HepG2 (cell line): ENCODE data around the gene PACRGL. TPM values are rescaled to one million over a fixed set of nuclear protein-coding genes. Genes with fewer than 3 reads are reported as not detected.

Experiments used
- HIC2 ChIP-seq: sonication (generic); formaldehyde crosslinking; IDR thresholded peaks from 2 replicates; pipeline ENCODE4 v1.9.0; 2022; ENCODE audit warnings: low read depth, missing genetic modification reagents
- HINFP ChIP-seq: sonication (generic); formaldehyde crosslinking; IDR thresholded peaks from 2 replicates; pipeline ENCODE4 v1.4.0; 2020; ENCODE audit warnings: low read depth, mild to moderate bottlenecking, missing genetic modification reagents
- RNF219 ChIP-seq: sonication (generic); formaldehyde crosslinking; IDR thresholded peaks from 2 replicates; pipeline ENCODE4 v1.5.0; 2020; ENCODE audit warnings: mild to moderate bottlenecking, missing genetic modification reagents
- ZNF350 ChIP-seq: sonication (generic); formaldehyde crosslinking; IDR thresholded peaks from 2 replicates; pipeline ENCODE4 v1.4.0; 2020; ENCODE audit warnings: mild to moderate bottlenecking, low read depth, missing genetic modification reagents, borderline replicate concordance
- ZNF501 ChIP-seq: sonication (generic); formaldehyde crosslinking; IDR thresholded peaks from 2 replicates; pipeline ENCODE4 v1.5.1; 2020; ENCODE audit warnings: mild to moderate bottlenecking, moderate library complexity, missing genetic modification reagents
- ZNF614 ChIP-seq: IDR thresholded peaks from 2 replicates; pipeline ENCODE4 v1.6.1; 2018; ENCODE audit warnings: missing biosample characterization, missing genetic modification reagents, inconsistent platforms, borderline replicate concordance
- ZNF724P ChIP-seq: sonication (generic); formaldehyde crosslinking; IDR thresholded peaks from 2 replicates; pipeline ENCODE4 v1.8.0; 2022; ENCODE audit warnings: missing genetic modification reagents, borderline replicate concordance
- polyA plus RNA-seq, 8 experiments: library from polyadenylated mRNA; depleted of rRNA in 3 of 8; stranded (reverse) in 7 of 8; unstranded in 1 of 8; fragments of >200 nt; fragmentation: Illumina TruSeq in 4 of 8; extraction: Trizol in 4 of 8; gene quantifications; 2 replicates each; pipeline versions ENCODE4 v1.2.1 to v1.2.3, GENCODE V29; 2011 to 2016; ENCODE audit warnings: low read depth in 4 of 8, missing spikeins in 1 of 8, mixed read lengths in 1 of 8; ENCODE audit not compliant: insufficient read depth in 1 of 8
- total RNA-seq, 5 experiments: library from RNA; depleted of rRNA; stranded (reverse); fragments of >200 nt; fragmentation: Illumina TruSeq; extraction: Trizol; gene quantifications; 2 replicates each; pipeline ENCODE4 v1.2.3, GENCODE V29; 2016; ENCODE audit warnings: low read depth in 1 of 5
- TF ChIP-seq, protein P1 (sequence below), 2 experiments: fragments of 450-650 bp in 1 of 2; sonication (generic) in 1 of 2; formaldehyde crosslinking in 1 of 2; IDR thresholded peaks; 2 replicates each; pipeline versions ENCODE4 v1.6.1 to v1.8.0; 2016 to 2022; ENCODE audit warnings: antibody characterized with exemption in 1 of 2, mild to moderate bottlenecking in 1 of 2, missing genetic modification reagents in 1 of 2

Gene PACRGL
- total and polyA plus RNA-seq, 2 of the 13 experiments (the other 11 are each of a cell fraction or from before 2014, with no cell fraction given): 5.8 to 15.1 TPM

GRCh38 chr4:20683766-20684165, 16.5 kb upstream of the PACRGL start (continued):
- TF ChIP-seq HIC2 (CRISPR knock-in tag) (no peak), ZNF501 (CRISPR knock-in tag) (no peak), ZNF614 (CRISPR knock-in tag) (no peak), HINFP (no peak), RNF219 (CRISPR knock-in tag) (no peak), ZNF724P (CRISPR knock-in tag) (no peak), ZNF350 (CRISPR knock-in tag) (no peak)
- TF ChIP-seq, protein P1, sequence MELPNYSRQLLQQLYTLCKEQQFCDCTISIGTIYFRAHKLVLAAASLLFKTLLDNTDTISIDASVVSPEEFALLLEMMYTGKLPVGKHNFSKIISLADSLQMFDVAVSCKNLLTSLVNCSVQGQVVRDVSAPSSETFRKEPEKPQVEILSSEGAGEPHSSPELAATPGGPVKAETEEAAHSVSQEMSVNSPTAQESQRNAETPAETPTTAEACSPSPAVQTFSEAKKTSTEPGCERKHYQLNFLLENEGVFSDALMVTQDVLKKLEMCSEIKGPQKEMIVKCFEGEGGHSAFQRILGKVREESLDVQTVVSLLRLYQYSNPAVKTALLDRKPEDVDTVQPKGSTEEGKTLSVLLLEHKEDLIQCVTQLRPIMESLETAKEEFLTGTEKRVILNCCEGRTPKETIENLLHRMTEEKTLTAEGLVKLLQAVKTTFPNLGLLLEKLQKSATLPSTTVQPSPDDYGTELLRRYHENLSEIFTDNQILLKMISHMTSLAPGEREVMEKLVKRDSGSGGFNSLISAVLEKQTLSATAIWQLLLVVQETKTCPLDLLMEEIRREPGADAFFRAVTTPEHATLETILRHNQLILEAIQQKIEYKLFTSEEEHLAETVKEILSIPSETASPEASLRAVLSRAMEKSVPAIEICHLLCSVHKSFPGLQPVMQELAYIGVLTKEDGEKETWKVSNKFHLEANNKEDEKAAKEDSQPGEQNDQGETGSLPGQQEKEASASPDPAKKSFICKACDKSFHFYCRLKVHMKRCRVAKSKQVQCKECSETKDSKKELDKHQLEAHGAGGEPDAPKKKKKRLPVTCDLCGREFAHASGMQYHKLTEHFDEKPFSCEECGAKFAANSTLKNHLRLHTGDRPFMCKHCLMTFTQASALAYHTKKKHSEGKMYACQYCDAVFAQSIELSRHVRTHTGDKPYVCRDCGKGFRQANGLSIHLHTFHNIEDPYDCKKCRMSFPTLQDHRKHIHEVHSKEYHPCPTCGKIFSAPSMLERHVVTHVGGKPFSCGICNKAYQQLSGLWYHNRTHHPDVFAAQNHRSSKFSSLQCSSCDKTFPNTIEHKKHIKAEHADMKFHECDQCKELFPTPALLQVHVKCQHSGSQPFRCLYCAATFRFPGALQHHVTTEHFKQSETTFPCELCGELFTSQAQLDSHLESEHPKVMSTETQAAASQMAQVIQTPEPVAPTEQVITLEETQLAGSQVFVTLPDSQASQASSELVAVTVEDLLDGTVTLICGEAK (IDR thresholded peaks at IDR 0.05): no peak
- TF ChIP-seq, protein P1 (CRISPR knock-in tag; IDR thresholded peaks at IDR 0.05): no peak
